Psoas muscle (tissue), 8 donors: Measurements from ENCODE around the gene CD200R1L. TPM values are rescaled to one million over a fixed set of nuclear protein-coding genes. Genes with fewer than 3 reads are reported as not detected.

ENCODE experiments used
- ATAC-seq, 4 donors: fragments of 200-7000 bp; cut with Tn5 transposase; one replicate each; pipeline ENCODE4 v1.9.1; 2020; ENCODE audit warnings: moderate library complexity in 3 of 4, mild to moderate bottlenecking in 2 of 4
- DNase-seq, 2 donors: peaks; one replicate each; pipeline ENCODE4 v3.0.0-alpha.2; 2020
- H3K27ac ChIP-seq: fragments of 200-600 bp; one replicate; pipeline ENCODE4 v1.8.0; 2022
- H3K27me3 ChIP-seq, 3 donors: fragments of 200-600 bp in 1 of 3; one replicate each; pipeline versions ENCODE4 v1.6.1 to v1.8.0; 2013 to 2022; ENCODE audit warnings: low read length in 2 of 3, mild to moderate bottlenecking in 2 of 3, moderate library complexity in 1 of 3; ENCODE audit not compliant: insufficient read depth in 3 of 3
- H3K36me3 ChIP-seq, 2 donors: fragments of 200-600 bp in 1 of 2; one replicate each; pipeline versions ENCODE4 v1.6.1 to v1.8.0; 2013 to 2022; ENCODE audit warnings: low read depth in 1 of 2, mild to moderate bottlenecking in 1 of 2, moderate library complexity in 1 of 2; ENCODE audit not compliant: insufficient read depth in 1 of 2
- H3K4me1 ChIP-seq: fragments of 200-600 bp; one replicate; pipeline ENCODE4 v1.8.0; 2022
- H3K4me3 ChIP-seq: fragments of 200-600 bp; one replicate; pipeline ENCODE4 v1.8.0; 2022; ENCODE audit warnings: mild to moderate bottlenecking
- H3K9me3 ChIP-seq: fragments of 200-600 bp; one replicate; pipeline ENCODE4 v1.8.0; 2022
- CTCF ChIP-seq: fragments of 200-600 bp; IDR thresholded peaks from one replicate; pipeline ENCODE4 v1.8.0; 2022; ENCODE audit warnings: antibody characterized with exemption
- WGBS, 3 donors: extraction: QIAGEN DNeasy Blood & Tissue Kit; methylation state at CpG; one replicate each; pipeline versions ENCODE4 v1.1.6 to v1.1.7; 2013; 5-methylcytosine and 5-hydroxymethylcytosine counted together
- intact Hi-C, 2 donors: fragments of 100-400 bp; cut with DNase I; formaldehyde crosslinking; loops; one replicate each; pipeline versions ENCODE4 v1.11.0 to v1.14.2; 2022
- polyA plus RNA-seq, 3 donors: library from polyadenylated mRNA; stranded (reverse); fragments of 200-250 nt; gene quantifications; one replicate each; pipeline ENCODE4 v1.2.3, GENCODE V29; 2013
- total RNA-seq, 4 donors: library from RNA; stranded (reverse); fragmentation: NEBNext Ultra II Directional in 2 of 4; extraction: Animal tissue kit (Norgen Biotek cat#: 25700) in 2 of 4; gene quantifications; one replicate each; pipeline versions ENCODE4 v1.2.1 to v1.2.4, GENCODE V29; 2021 to 2023
- donor health status: healthy with polysubstance abuse.
- donor health status: DM: no; HTN: no; CAD: no; lungs with moderate emphysema.
- donor health status: Bipolar disorder and iron deficiency.
- donor health status: healthy.
- donor health status: DM: yes; HTN: yes; CAD: no.
- donor health status: DM: no; HTN: no; CAD: no.
- donor health status: DM: no; HTN: no; CAD: no.
- donor health status: DM: yes; HTN: yes; CAD: no.

CD200R1L gene
- total and polyA plus RNA-seq, 7 donors, result not detected

GRCh38 chr3:112808136-112808535, 38.5 kb downstream of the CD200R1L start:
- H3K4me1 ChIP-seq, result no peaks in the 10 kb centered on the region
- H3K27ac ChIP-seq, result no peak overlapping the region
- H3K36me3 ChIP-seq, result no peaks in the 10 kb centered on the region
- 46 to 59% (median 52%) methylated on average over 2 of the region's 2 CpGs for WGBS, 3 donors
- TF ChIP-seq CTCF, result no peak
- H3K27me3 ChIP-seq, result no peaks in the 10 kb centered on the region
- H3K9me3 ChIP-seq, result no peaks in the 10 kb centered on the region
- intact Hi-C loops, result no loop called here
- no peak overlapping the region for H3K4me3 ChIP-seq
- no peak for ATAC-seq
- DNase-seq, result no peak

- no peaks in the 10 kb centered on the region for H3K4me1 ChIP-seq
- 62 to 64% (median 63%) methylated on average over 4 of the region's 4 CpGs for WGBS, 3 donors
- DNase-seq, result no peak
- no peak for ATAC-seq
- no peaks in the 10 kb centered on the region for H3K27me3 ChIP-seq
- no peak for TF ChIP-seq CTCF
- no peak overlapping the region for H3K4me3 ChIP-seq
- intact Hi-C loops, result no loop called here
- H3K36me3 ChIP-seq, result no peaks in the 10 kb centered on the region
- no peak overlapping the region for H3K27ac ChIP-seq
- H3K9me3 ChIP-seq, result no peaks in the 10 kb centered on the region
Observed at GRCh38 chr3:112807685-112808084, 39.0 kb downstream of the CD200R1L start.

DNA sequence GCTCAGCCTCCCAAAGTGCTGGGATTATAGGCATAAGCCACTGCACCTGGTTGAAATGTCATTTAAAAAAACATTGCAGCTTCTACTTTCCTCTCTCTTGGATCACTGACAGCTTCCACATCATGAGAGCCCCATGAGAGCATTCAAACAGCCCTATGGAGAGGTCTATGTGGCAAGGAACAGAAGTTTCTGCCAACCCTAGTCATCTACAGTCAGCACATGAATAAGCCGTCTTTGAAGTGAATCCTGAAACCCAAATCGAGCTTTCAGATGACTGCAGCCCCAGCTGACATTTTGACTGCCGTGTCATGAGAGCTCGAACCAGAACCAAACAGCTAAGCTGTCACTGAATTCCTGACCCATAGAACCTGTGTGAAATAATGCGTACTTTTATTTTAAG, 39.8 kb downstream of the CD200R1L start:
- intact Hi-C loops, result no loop called here
- DNase-seq (no peak), ATAC-seq (no peak)
- WGBS, 3 donors, result 66 to 84% (median 74%) methylated on average over 5 of the region's 5 CpGs
- Histone ChIP-seq H3K4me1 (no peaks in the 10 kb centered on the region), H3K9me3 (no peaks in the 10 kb centered on the region), H3K27me3 (no peaks in the 10 kb centered on the region), H3K36me3 (no peaks in the 10 kb centered on the region), H3K27ac (no peak overlapping the region), H3K4me3 (no peak overlapping the region)
- TF ChIP-seq CTCF, result no peak

GRCh38 chr3:112805126-112805525, 41.5 kb downstream of the CD200R1L start:
- Histone ChIP-seq H3K4me1 (no peaks in the 10 kb centered on the region), H3K36me3 (no peaks in the 10 kb centered on the region), H3K27me3 (no peaks in the 10 kb centered on the region), H3K4me3 (no peak overlapping the region), H3K27ac (no peak overlapping the region), H3K9me3 (no peaks in the 10 kb centered on the region)
- no peak for TF ChIP-seq CTCF
- no peak for ATAC-seq
- intact Hi-C loops, result no loop called here
- WGBS, 3 donors, result 74 to 78% (median 76%) methylated on average over 5 of the region's 5 CpGs
- DNase-seq, result no peak

- ATAC-seq (no peak), DNase-seq (no peak)
Observed at GRCh38 chr3:112804021-112804420, 42.6 kb downstream of the CD200R1L start.

More at GRCh38 chr3:112804021-112804420, 42.6 kb downstream of the CD200R1L start:
- Histone ChIP-seq H3K9me3 (no peaks in the 10 kb centered on the region), H3K4me3 (no peak overlapping the region), H3K27ac (no peak overlapping the region), H3K4me1 (no peaks in the 10 kb centered on the region), H3K27me3 (no peaks in the 10 kb centered on the region), H3K36me3 (no peaks in the 10 kb centered on the region)
- TF ChIP-seq CTCF, result no peak
- 88 to 95% (median 94%) methylated on average over 1 of the region's 1 CpG for WGBS, 3 donors
- intact Hi-C loops, result no loop called here
